H9 (cell line): ENCODE measurements around the gene FAM9B. TPM values are rescaled to one million over a fixed set of nuclear protein-coding genes. Genes with fewer than 3 reads are reported as not detected.

Experiments
- DNase-seq: peaks from one replicate; pipeline ENCODE4 v3.0.0-alpha.2; 2017
- H2AFZ ChIP-seq: one replicate; pipeline ENCODE4 v1.6.1; 2013; ENCODE audit warnings: mild to moderate bottlenecking, low read length, control low read depth, moderate library complexity
- H2AK5ac ChIP-seq: 2 replicates; pipeline ENCODE4 v1.6.1; 2013; ENCODE audit warnings: low read length, control low read depth, mixed read lengths; ENCODE audit not compliant: insufficient read length
- H2BK120ac ChIP-seq: one replicate; pipeline ENCODE4 v1.6.1; 2013; ENCODE audit warnings: low read depth, mild to moderate bottlenecking, low read length, control low read depth, inconsistent platforms; ENCODE audit not compliant: poor library complexity, severe bottlenecking
- H2BK12ac ChIP-seq: 2 replicates; pipeline ENCODE4 v1.6.1; 2013; ENCODE audit warnings: low read length, control low read depth, mixed read lengths, low read depth; ENCODE audit not compliant: insufficient read length
- H2BK15ac ChIP-seq: 2 replicates; pipeline ENCODE4 v1.6.1; 2013; ENCODE audit warnings: low read depth, low read length, control low read depth
- H2BK20ac ChIP-seq: one replicate; pipeline ENCODE4 v1.6.1; 2013; ENCODE audit warnings: low read depth, mild to moderate bottlenecking, low read length, control low read depth, inconsistent platforms; ENCODE audit not compliant: poor library complexity, severe bottlenecking
- H2BK5ac ChIP-seq: 2 replicates; pipeline ENCODE4 v1.6.1; 2013; ENCODE audit warnings: low read length, control low read depth, mixed read lengths; ENCODE audit not compliant: insufficient read length
- H3K14ac ChIP-seq: 2 replicates; pipeline ENCODE4 v1.6.1; 2013; ENCODE audit warnings: low read length, control low read depth; ENCODE audit not compliant: insufficient read depth
- H3K18ac ChIP-seq: 2 replicates; pipeline ENCODE4 v1.6.1; 2013; ENCODE audit warnings: low read depth, mild to moderate bottlenecking, mixed read lengths, low read length, control low read depth; ENCODE audit not compliant: insufficient read length
- H3K23ac ChIP-seq: 2 replicates; pipeline ENCODE4 v1.6.1; 2013; ENCODE audit warnings: low read length, control low read depth, mixed read lengths, low read depth; ENCODE audit not compliant: insufficient read length
- H3K23me2 ChIP-seq: 2 replicates; pipeline ENCODE4 v1.6.1; 2013; ENCODE audit warnings: low read depth, mild to moderate bottlenecking, mixed read lengths, low read length, control low read depth; ENCODE audit not compliant: insufficient read length, poor library complexity, severe bottlenecking
- H3K27ac ChIP-seq: 2 replicates; pipeline ENCODE4 v1.5.1; 2013; ENCODE audit warnings: low read length, control low read depth, mixed read lengths, low read depth; ENCODE audit not compliant: insufficient read length
- H3K27me3 ChIP-seq: 2 replicates; pipeline ENCODE4 v1.6.1; 2013; ENCODE audit warnings: low read length, control low read depth, inconsistent platforms; ENCODE audit not compliant: insufficient read depth
- H3K4ac ChIP-seq: 2 replicates; pipeline ENCODE4 v1.6.1; 2013; ENCODE audit warnings: low read depth, mild to moderate bottlenecking, control low read depth, inconsistent platforms, low read length, moderate library complexity
- H3K4me1 ChIP-seq: 2 replicates; pipeline ENCODE4 v1.6.1; 2013; ENCODE audit warnings: low read length, control low read depth, inconsistent platforms; ENCODE audit not compliant: insufficient read depth
- H3K4me2 ChIP-seq: 2 replicates; pipeline ENCODE4 v1.6.1; 2013; ENCODE audit warnings: low read length, control low read depth, mixed read lengths; ENCODE audit not compliant: insufficient read length, insufficient read depth
- H3K56ac ChIP-seq: 2 replicates; pipeline ENCODE4 v1.6.1; 2013; ENCODE audit warnings: low read depth, mild to moderate bottlenecking, mixed read lengths, low read length, control low read depth; ENCODE audit not compliant: insufficient read length
- H3K79me1 ChIP-seq: 2 replicates; pipeline ENCODE4 v1.6.1; 2013; ENCODE audit warnings: low read depth, mild to moderate bottlenecking, moderate library complexity, low read length, control low read depth, inconsistent platforms; ENCODE audit not compliant: insufficient read depth, poor library complexity, severe bottlenecking
- H3K79me2 ChIP-seq: 2 replicates; pipeline ENCODE4 v1.6.1; 2013; ENCODE audit warnings: low read length, control low read depth, inconsistent platforms; ENCODE audit not compliant: insufficient read depth
- H3K9ac ChIP-seq: 2 replicates; pipeline ENCODE4 v1.6.1; 2013; ENCODE audit warnings: low read length, control low read depth, mixed read lengths; ENCODE audit not compliant: insufficient read length; ENCODE audit errors: extremely low read depth
- H3K9me3 ChIP-seq: one replicate; pipeline ENCODE4 v1.6.1; 2013; ENCODE audit warnings: low read depth, low read length, inconsistent platforms; ENCODE audit not compliant: control insufficient read depth
- H3T11ph ChIP-seq: one replicate; pipeline ENCODE4 v1.6.1; 2013; ENCODE audit warnings: mild to moderate bottlenecking, low read length, control low read depth, inconsistent platforms
- H4K20me1 ChIP-seq: one replicate; pipeline ENCODE4 v1.6.1; 2013; ENCODE audit not compliant: control insufficient read depth, insufficient read length, insufficient read depth
- H4K5ac ChIP-seq: 2 replicates; pipeline ENCODE4 v1.6.1; 2013; ENCODE audit warnings: low read depth, mild to moderate bottlenecking, mixed read lengths, low read length, control low read depth; ENCODE audit not compliant: insufficient read length
- H4K8ac ChIP-seq: replicated peaks from 2 replicates; pipeline ENCODE4 v1.6.1; 2013; ENCODE audit warnings: low read length, control low read depth, mixed read lengths, low read depth; ENCODE audit not compliant: insufficient read length
- H4K91ac ChIP-seq: 2 replicates; pipeline ENCODE4 v1.6.1; 2013; ENCODE audit warnings: low read depth, mild to moderate bottlenecking, moderate library complexity, mixed read lengths, low read length, control low read depth; ENCODE audit not compliant: insufficient read length
- H3K27ac Mint-ChIP-seq, 3 experiments: 2 replicates in 2 of 3; 3 replicates in 1 of 3; pipeline ENCODE4 v1.8.0; 2020 to 2021; ENCODE audit warnings: mixed read lengths in 3 of 3, mild to moderate bottlenecking in 1 of 3, moderate library complexity in 1 of 3
- H3K27me3 Mint-ChIP-seq: 2 replicates; pipeline ENCODE4 v1.8.0; 2021; ENCODE audit warnings: low read depth, mild to moderate bottlenecking, moderate library complexity, mixed read lengths
- H3K36me3 Mint-ChIP-seq, 3 experiments: 2 replicates in 2 of 3; 3 replicates in 1 of 3; pipeline ENCODE4 v1.8.0; 2020 to 2021; ENCODE audit warnings: low read depth in 3 of 3, mixed read lengths in 3 of 3; ENCODE audit not compliant: insufficient read depth in 1 of 3
- H3K4me1 Mint-ChIP-seq, 2 experiments: 2 replicates each; pipeline ENCODE4 v1.8.0; 2020; ENCODE audit warnings: mixed read lengths in 2 of 2
- H3K4me3 Mint-ChIP-seq, 2 experiments: 2 replicates in 1 of 2; 3 replicates in 1 of 2; pipeline ENCODE4 v1.8.0; 2020 to 2021; ENCODE audit warnings: mild to moderate bottlenecking in 2 of 2, mixed read lengths in 2 of 2, moderate library complexity in 1 of 2
- H3K9me3 Mint-ChIP-seq, 2 experiments: 2 replicates in 1 of 2; 3 replicates in 1 of 2; pipeline ENCODE4 v1.8.0; 2020; ENCODE audit warnings: mild to moderate bottlenecking in 2 of 2, mixed read lengths in 2 of 2, moderate library complexity in 1 of 2
- CTCF ChIP-seq: fragments of 200-600 bp; sonication (generic); conservative IDR thresholded peaks from 3 replicates; pipeline ENCODE4 v1.8.0; 2021; ENCODE audit warnings: antibody characterized with exemption, mild to moderate bottlenecking
- WGBS: extraction: QIAGEN DNeasy Blood & Tissue Kit; methylation state at CpG from one replicate; pipeline ENCODE4 v1.1.7; 2013; ENCODE audit warnings: missing lambda C conversion rate, low lambda C conversion rate, mixed read lengths; ENCODE audit not compliant: insufficient read length; ENCODE audit errors: extremely low coverage; 5-methylcytosine and 5-hydroxymethylcytosine counted together
- total RNA-seq: library from RNA; stranded (reverse); gene quantifications from 2 replicates; pipeline ENCODE4 v1.2.1, GENCODE V29; 2021

FAM9B gene
- total RNA-seq, 1 experiment from 2014 or later, result not detected

DNA sequence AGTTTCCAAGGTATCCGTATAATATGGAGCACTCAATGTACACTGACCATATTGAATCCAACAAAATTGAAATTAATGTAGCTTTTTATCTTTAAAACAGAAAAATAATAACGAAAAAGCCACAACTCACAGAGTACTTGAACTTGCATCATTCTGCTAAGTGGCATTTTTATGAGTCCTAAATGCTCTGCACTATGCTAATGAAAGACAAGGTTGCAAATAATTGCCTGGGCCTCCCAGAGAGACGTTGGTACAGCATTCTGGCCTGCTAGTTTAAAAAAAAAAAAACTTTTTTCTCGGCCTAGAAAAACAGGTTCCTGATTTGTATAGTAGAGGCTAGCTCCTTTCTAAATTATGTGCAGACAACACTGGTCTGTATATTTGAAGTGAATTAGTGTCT, 4.3 kb upstream of the FAM9B start:
- Histone ChIP-seq H4K8ac (no peak overlapping the region), H3T11ph (no peak overlapping the region), H3K9me3 (no peaks in the 10 kb centered on the region), H3K18ac (no peak overlapping the region), H3K14ac (no peak overlapping the region), H3K79me2 (no peaks in the 10 kb centered on the region), H3K23ac (no peak overlapping the region), H2BK120ac (no peak overlapping the region), H2BK20ac (no peak overlapping the region), H2AK5ac (no peak overlapping the region), H2BK12ac (no peak overlapping the region), H2BK5ac (no peak overlapping the region), H4K20me1 (no peaks in the 10 kb centered on the region), H3K4me2 (no peak overlapping the region), H4K91ac (no peak overlapping the region), H2AFZ (no peak overlapping the region), H3K4me1 (no peaks in the 10 kb centered on the region), H3K27ac (no peak overlapping the region), H3K56ac (no peak overlapping the region), H3K27me3 (no peaks in the 10 kb centered on the region), H3K79me1 (no peaks in the 10 kb centered on the region), H3K4ac (no peak overlapping the region), H4K5ac (no peak overlapping the region), H2BK15ac (no peak overlapping the region), H3K9ac (no peak overlapping the region), H3K23me2 (no peaks in the 10 kb centered on the region)
- no peak for DNase-seq
- H3K36me3 Mint-ChIP-seq, result peaks cover 3 to 6% (median 4%) of the 10 kb centered on the region in 3 experiments; a peak in 5 of 7 replicates
- WGBS, result no CpG with 5 or more reads among the region's 4 CpGs
- no peak for TF ChIP-seq CTCF
- H3K27me3 Mint-ChIP-seq, result no peaks in the 10 kb centered on the region
- peaks cover 2% of the 10 kb centered on the region in 2 experiments for H3K4me1 Mint-ChIP-seq
- H3K9me3 Mint-ChIP-seq, result peaks cover 9 to 51% of the 10 kb centered on the region in 2 experiments; a peak in 4 of 5 replicates
- no peak overlapping the region for H3K27ac Mint-ChIP-seq
- no peak overlapping the region for H3K4me3 Mint-ChIP-seq
